OCI-LY3 (cell line): ENCODE data around the gene ECI2.

Experiments used
- H2AFZ ChIP-seq: fragments of 200-600, 300-600 bp; shearing (Covaris generic); 2 replicates; pipeline ENCODE4 v1.6.0; 2014; ENCODE audit warnings: antibody characterized with exemption, low read depth, low read length
- H3K27ac ChIP-seq: fragments of 200-600, 300-600 bp; sonication (generic); 2 replicates; pipeline ENCODE4 v1.5.1; 2014; ENCODE audit warnings: mild to moderate bottlenecking, low read length, moderate library complexity, mixed read lengths
- H3K27me3 ChIP-seq: fragments of 200-600, 300-600 bp; sonication (generic); 2 replicates; pipeline ENCODE4 v1.6.1; 2014; ENCODE audit warnings: low read depth, low read length, mixed read lengths
- H3K36me3 ChIP-seq: fragments of 200-600, 300-600 bp; sonication (generic); replicated peaks from 2 replicates; pipeline ENCODE3; 2014; ENCODE audit warnings: low read depth, low read length, mixed read lengths
- H3K4me1 ChIP-seq: fragments of 300-600, 200-600 bp; sonication (generic); 2 replicates; pipeline ENCODE4 v1.6.1; 2014; ENCODE audit warnings: low read length, mixed read lengths
- H3K4me2 ChIP-seq: fragments of 200-600, 300-600 bp; sonication (generic); 2 replicates; pipeline ENCODE4 v1.6.1; 2014; ENCODE audit warnings: low read length, mixed read lengths
- H3K4me3 ChIP-seq: fragments of 300-600, 200-600 bp; sonication (generic); 2 replicates; pipeline ENCODE4 v1.5.1; 2014; ENCODE audit warnings: antibody characterized with exemption, mild to moderate bottlenecking, low read length, moderate library complexity
- H3K79me2 ChIP-seq: fragments of 300-600, 200-600 bp; shearing (Covaris generic); 2 replicates; pipeline ENCODE4 v1.6.1; 2014; ENCODE audit warnings: mild to moderate bottlenecking, low read length, mixed read lengths
- H3K9ac ChIP-seq: fragments of 300-600, 200-600 bp; shearing (Covaris generic); 2 replicates; pipeline ENCODE4 v1.6.0; 2014; ENCODE audit warnings: mild to moderate bottlenecking, low read length, moderate library complexity
- H3K9me3 ChIP-seq: fragments of 200-600, 300-600 bp; shearing (Covaris generic); 2 replicates; pipeline ENCODE4 v1.6.1; 2014; ENCODE audit warnings: low read length, mixed read lengths; ENCODE audit not compliant: insufficient read depth
- H4K20me1 ChIP-seq: fragments of 200-600, 300-600 bp; sonication (generic); 2 replicates; pipeline ENCODE4 v1.6.1; 2016; ENCODE audit warnings: low read length, mixed read lengths; ENCODE audit not compliant: insufficient read depth
- CTCF ChIP-seq: fragments of 200-600, 300-600 bp; sonication (generic); IDR thresholded peaks from 2 replicates; pipeline ENCODE4 v1.5.1; 2014; ENCODE audit warnings: antibody characterized with exemption, low read length, low read depth
- EZH2phosphoT487 ChIP-seq: fragments of 200-600 bp; shearing (Covaris generic); IDR thresholded peaks from 2 replicates; pipeline ENCODE4 v1.6.1; 2018; ENCODE audit warnings: antibody characterized with exemption, mixed run types, low read depth

Gene ECI2

DNA sequence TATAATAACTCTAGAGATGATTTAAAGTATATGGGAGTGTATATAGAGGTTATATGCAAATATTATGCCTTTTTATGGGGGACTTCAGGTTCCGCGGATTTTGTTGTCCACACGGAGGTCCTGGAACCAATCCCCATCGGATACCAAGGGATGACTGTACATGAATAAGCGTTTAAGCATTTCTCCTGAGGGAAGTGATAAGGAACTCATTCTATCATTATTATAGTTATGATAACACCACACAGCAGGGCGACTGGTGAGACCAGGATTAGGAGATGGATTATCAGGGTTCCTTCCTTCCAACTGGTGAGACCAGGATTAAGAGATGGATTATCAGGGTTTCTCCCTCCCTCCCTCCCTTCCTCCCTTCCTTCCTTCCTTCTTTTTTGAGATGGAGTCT is 6.6 kb downstream of the ECI2 start:
- Histone ChIP-seq H3K9ac (no peak overlapping the region), H3K27ac (no peak overlapping the region), H3K36me3 (peaks cover 27% of the 10 kb centered on the region), H3K4me2 (no peak overlapping the region), H2AFZ (no peak overlapping the region), H3K27me3 (no peaks in the 10 kb centered on the region), H3K79me2 (no peaks in the 10 kb centered on the region), H3K9me3 (no peaks in the 10 kb centered on the region), H3K4me1 (no peaks in the 10 kb centered on the region), H4K20me1 (no peaks in the 10 kb centered on the region), H3K4me3 (no peak overlapping the region)
- no peak for TF ChIP-seq CTCF
- no peak for TF ChIP-seq EZH2phosphoT487

DNA sequence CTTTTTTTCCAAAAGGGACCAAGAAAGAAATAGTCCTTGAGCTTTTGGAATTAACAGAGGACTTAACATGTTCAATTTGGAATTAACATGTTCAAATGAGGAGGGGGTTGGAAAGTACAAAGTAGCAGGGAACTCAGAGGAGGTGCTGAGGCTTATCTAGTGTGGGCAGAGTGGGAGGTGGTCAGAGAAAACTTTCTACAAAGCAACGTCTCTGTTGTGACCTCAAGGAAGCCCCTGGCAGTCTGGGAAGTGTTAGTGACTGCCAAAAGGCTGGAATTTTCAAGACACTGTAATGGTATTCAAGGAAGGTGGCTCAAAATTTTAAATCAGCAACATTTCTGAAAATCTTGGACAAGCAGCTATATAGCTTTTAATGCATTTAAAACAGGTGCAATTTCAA is 7.3 kb downstream of the ECI2 start:
- Histone ChIP-seq H3K79me2 (no peaks in the 10 kb centered on the region), H4K20me1 (no peaks in the 10 kb centered on the region), H3K4me1 (no peaks in the 10 kb centered on the region), H3K4me3 (no peak overlapping the region), H3K36me3 (peaks cover 27% of the 10 kb centered on the region), H3K27me3 (no peaks in the 10 kb centered on the region), H3K27ac (no peak overlapping the region), H3K9me3 (no peaks in the 10 kb centered on the region), H2AFZ (no peak overlapping the region), H3K9ac (no peak overlapping the region), H3K4me2 (no peak overlapping the region)
- TF ChIP-seq CTCF = no peak
- TF ChIP-seq EZH2phosphoT487 = no peak

GRCh38 chr6:4125933-4126864 is 9.2 kb downstream of the ECI2 start:
- H3K4me3 ChIP-seq = no peak overlapping the region
- H4K20me1 ChIP-seq = no peaks in the 10 kb centered on the region
- no peaks in the 10 kb centered on the region for H3K4me1 ChIP-seq
- no peaks in the 10 kb centered on the region for H3K79me2 ChIP-seq
- H3K9ac ChIP-seq = no peak overlapping the region
- H3K36me3 ChIP-seq = peaks cover 18% of the 10 kb centered on the region
- no peaks in the 10 kb centered on the region for H3K27me3 ChIP-seq
- H3K9me3 ChIP-seq = no peaks in the 10 kb centered on the region
- no peak overlapping the region for H3K4me2 ChIP-seq
- H3K27ac ChIP-seq = no peak overlapping the region
- TF ChIP-seq EZH2phosphoT487 = no peak
- no peak for TF ChIP-seq CTCF
- H2AFZ ChIP-seq = no peak overlapping the region

GRCh38 chr6:4125500-4125899 is 9.9 kb downstream of the ECI2 start:
- Histone ChIP-seq H3K79me2 (no peaks in the 10 kb centered on the region), H3K36me3 (peaks cover 11% of the 10 kb centered on the region), H3K4me3 (no peak overlapping the region), H4K20me1 (no peaks in the 10 kb centered on the region), H3K9me3 (no peaks in the 10 kb centered on the region), H3K27me3 (no peaks in the 10 kb centered on the region), H3K27ac (no peak overlapping the region), H3K4me1 (no peaks in the 10 kb centered on the region), H3K9ac (no peak overlapping the region), H3K4me2 (no peak overlapping the region), H2AFZ (no peak overlapping the region)
- TF ChIP-seq EZH2phosphoT487 (no peak), CTCF (no peak)
